ENCODE measurements around the gene CA5A.
A peak's percentile ranks its signal among the peaks of the same experiment; 100 is the strongest.
"Not testable (repeated sequence)": the region's sequence is repeated elsewhere in the genome, so short reads cannot be mapped to it uniquely, and the experiment has no call there.

CA5A gene

DNA sequence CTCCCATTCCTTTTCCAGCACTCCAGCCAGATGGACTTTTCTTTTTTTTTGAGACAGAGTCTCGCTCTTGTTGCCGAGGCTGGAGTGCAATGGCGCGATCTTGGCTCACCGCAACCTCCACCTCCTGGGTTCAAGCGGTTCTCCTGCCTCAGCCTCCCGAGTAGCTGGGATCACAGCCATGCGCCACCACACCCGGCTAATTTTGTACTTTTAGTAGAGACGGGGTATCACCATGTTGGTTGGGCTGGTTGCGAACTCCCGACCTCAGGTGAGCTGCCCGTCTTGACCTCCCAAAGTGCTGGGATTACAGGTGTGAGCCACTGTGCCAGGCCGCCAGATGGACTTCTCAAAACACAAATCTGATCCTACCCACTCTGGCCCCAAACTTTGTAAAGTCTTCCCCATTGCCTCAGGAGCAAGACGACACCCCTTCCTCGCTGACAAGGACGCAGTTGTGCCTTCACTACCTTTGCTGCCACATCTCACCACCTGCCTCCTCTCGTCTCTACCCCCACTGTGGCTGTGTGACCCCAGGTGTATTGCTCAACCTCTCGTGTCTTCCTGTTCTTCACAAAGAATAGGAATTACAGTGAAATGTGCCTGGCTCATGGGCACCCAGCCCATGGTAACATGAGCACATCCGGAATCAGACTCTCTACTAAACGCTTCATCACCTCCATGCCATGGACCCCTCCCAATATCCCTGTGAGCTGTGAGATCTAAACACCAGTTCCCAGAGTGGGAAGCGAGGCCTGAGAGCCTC, 11.2 kb upstream of the CA5A start:
- DNase-seq: no peak

DNA sequence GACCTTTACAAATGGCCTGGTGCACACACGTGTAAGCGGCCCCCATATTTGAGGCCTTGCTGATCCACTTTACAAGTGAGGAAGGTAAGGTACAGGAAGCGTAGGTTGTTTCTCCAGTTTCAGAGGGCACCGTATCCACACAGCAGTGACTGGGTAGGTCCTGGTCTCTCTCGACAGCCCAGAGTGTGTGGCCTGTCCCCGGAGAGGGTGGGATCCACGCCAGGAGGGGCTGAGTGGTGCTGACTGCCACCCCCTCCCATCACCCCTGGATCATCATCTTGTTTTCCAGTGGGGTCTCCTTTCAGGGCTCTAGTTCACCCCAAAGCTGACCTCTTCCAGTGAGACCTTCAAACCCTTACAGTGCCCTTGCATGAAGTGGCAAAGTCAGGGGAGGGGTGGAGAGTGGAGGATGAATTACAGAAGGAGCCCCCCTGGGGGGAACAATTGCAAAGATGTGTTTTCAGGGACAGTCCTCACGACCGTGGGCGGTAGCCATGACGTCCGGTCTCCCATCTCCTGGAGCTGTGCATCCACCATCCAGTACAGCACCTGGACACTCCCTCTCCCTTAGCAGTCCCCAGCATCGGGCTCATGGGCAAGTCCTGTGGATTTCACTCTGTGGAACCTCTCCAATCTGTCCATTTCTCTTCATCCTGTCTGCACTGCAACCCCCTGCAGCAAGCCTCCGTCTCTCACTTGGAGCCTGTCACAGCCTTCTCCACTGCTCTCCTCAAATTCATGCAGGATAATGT, 10.4 kb upstream of the CA5A start:
- no peak for DNase-seq

DNA sequence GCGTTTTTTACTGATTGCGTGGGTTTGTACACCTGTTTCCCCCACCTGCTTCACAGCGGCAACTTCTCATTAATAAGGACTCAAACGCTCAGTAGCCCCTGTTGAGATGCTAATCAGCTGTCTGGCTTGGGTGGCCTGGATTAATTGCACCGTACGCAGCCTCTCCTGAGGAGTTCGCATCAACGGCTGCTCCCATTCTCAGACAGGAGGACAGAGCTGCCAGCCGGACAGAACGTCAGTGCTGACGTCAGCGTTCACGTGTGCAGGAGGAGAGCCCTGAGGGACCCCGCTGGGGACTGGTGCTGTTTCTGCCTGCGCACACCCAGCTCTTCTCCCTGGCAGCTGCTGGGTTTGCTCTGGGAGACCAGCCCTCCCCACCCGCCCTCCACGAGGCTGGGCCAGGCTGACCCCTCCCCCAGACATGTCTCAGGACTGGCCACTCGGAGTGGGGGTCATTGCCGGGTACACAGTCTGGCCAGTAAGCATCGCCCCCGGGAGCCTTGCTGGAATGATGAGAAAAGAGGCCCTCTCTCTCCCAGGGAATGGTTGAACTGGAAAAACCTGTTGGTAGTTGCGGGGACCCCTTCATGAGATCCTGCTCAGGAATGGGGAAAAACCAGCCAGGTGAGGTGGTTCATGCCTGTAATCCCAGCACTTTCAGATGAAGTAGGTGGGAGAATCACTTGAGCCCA, 9.2 kb upstream of the CA5A start:
- DNase-seq: peak in 1 of 5 donors; percentile 21

DNA sequence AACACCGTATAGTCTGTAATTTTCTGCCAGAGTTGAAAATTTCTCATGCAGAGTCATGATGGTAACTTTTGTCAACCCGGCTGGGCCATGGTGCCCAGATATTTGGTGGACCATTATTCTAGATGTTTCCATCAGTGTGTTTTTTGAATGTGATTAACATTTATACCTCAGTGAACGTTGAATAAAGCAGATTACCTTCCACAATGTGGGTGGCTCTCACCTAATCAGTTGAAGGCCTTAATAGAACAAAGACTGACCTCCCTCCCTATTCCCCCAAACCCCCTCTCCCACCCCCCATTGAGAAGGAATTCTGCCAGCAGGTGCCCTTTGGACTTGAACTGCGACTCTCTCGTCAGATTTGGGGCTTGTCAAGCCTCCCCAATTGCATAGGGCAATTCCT, 6.4 kb upstream of the CA5A start:
- DNase-seq: no peak

DNA sequence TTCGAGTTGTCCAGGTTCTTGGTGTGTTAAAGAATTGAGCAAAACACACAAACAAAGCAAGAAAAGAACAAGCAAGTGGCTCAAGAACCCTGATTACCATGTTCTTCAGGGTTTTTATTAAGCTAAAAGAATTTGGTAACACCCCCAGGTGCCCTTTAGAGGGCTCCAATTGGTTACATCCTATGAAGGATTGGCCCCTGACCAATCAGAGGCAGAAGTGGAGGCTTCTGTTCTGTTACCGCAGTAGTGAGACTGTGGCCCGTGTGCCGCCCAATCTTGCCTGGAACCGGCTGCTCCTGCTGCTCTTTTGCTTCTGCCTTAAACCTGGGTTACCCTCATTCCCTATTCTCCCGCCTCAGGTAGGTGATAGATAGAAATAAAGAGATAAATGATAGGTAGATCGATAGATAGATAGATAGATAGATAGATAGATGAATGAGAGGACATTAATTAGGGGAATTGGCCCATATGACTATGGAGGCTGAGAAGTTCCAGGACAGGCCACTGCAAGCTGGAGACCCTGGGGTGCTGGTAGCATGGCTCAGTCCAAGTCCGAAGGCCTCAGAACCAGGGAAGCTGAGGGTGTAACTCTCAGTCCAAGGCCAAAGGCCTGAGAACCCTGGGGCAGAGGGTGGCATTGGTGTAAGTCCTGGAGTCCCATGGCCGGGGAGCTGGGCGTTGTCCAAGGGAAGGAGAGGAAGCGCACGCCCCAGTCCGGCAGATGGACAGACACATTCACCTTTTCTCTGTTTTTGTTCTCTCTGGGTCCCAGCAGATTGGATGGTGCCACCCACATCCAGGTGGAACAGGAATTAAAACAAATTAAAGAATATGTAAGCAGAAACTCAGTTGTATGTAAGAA, 3.5 kb upstream of the CA5A start:
- DNase-seq: no peak

DNA sequence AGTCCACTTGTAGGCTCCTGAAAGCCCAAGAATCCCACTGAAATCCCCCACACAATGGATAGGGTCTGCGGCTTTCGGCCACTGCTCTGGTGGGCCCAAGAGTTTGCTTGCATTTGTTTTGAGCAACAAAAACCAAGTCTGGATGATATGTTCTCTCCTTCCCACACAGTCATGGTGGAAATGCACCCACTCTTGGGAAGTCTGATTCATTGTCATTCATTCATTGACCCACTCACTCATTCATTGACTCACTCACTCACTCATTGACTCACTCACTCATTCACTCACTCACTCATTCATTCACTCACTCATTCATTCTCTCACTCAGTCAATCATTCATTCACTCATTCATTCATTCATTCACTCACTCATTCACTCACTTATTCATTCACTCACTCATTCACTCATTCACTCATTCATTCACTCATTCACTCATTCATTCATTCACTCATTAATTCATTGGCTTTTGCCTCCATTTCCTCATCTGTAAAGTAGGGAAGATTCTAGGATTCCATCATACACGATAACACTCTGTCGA, 2.2 kb upstream of the CA5A start:
- DNase-seq: no peak

DNA sequence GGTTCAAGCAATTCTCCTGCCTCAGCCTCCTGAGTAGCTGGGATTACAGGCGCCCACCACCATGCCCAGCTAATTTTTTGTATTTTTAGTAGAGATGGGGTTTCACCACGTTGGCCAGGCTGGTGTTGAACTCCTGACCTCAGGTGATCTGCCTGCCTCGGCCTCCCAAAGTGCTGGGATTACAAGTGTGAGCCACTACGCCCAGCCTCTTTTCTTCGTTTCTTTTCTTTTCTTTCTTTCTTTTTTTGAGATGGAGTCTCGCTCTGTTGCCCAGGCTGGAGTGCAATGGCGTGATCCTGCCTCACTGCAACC, 858 bp upstream of the CA5A start:
- not testable (repeated sequence) for DNase-seq

DNA sequence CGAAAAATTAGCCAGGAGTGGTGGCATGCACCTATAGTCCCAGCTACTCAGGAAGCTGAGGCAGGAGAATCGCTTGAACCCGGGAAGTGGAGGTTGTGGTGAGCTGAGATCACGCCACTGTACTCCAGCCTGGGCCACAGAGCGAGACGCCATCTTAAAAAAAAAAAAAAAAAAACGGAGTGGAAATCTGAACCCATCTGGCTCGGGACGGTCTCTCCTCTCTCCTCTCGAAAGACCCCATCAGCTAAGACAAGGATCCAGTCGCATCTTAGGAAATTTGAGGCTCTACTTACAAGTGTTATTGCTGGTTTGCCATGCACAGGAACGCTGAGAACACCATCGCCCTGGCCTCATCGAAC, 334 bp downstream of the CA5A start:
- not testable (repeated sequence) for DNase-seq

DNA sequence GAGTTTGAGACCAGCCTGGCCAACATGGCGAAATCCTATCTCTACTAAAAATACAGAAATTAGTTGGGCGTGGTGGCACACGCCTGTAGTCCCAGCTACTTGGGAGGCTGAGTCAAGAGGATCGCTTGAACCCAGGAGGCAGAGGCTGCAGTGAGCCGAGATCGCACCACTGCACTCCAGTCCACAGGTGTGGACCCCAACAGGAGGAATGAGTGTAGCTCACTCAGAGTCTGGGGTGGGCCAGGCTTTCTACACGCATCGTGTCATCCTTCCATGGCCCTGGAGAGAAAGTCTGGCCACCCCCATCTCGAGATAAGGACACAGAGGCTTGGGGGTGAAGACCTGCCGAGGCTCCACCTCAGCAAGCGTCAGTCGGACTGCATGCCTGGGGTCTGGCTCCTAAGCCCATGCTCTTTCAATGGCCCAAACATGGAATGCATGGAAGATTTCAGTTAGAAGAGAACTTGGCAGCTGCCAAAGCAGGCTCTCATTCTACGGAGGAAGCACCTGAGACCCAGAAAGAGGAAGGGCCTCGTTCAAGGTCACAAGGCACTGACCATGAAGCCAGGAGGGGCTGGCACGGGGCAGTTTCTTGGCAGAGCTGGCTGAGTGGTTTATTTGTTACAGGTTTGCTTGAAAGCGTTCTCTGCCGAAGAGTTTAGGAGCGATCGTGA, 1.4 kb downstream of the CA5A start:
- not testable (repeated sequence) for DNase-seq

DNA sequence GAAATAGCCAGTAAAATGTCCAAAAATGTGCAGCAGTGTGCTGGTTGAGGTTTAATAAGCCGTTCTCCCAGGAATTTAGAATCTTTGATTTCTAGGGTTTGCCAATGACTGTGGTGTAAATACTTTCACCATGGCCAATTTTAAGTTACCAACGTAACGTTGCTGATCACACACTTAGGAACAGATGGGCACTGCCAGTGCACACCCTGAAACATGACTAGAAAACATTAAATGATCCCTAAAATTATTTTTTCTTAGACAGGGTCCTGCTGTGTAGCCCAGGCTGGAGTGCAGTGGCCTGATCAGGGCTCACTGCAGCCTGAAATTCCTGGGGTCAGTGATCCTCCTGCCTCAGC, 3.2 kb downstream of the CA5A start:
- no peak for DNase-seq

DNA sequence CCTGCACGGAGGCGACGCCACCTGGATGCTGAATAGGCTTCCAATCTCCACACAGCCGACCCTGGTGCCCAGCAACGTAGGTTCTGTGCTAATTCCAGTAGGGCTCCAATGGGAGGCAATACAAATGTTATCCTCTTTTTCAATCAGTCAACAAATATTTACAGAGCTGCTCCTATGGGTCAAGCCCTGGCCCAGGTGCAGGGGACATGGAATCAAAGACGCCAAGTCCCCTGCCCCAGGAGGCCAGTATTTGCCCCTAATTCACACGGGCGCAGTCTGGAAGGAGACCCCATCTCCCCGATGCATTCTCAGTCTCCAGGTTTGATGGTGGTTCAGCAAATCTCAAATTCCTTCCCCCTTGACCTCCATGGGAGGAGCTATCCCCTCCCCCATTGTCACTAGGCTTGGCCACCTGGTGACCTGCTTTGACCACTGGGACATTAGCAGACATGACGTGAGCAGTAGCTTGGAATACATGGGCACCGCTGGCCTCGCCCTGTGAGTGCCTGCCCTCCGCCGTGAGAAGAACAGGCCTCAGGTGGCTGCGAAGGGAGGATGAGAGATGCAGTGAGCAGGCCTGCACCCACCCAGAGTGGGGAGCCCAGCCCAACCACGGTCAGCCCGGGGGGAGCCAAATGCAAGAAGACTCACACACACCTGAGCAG, 3.7 kb downstream of the CA5A start:
- not testable (repeated sequence) for DNase-seq

DNA sequence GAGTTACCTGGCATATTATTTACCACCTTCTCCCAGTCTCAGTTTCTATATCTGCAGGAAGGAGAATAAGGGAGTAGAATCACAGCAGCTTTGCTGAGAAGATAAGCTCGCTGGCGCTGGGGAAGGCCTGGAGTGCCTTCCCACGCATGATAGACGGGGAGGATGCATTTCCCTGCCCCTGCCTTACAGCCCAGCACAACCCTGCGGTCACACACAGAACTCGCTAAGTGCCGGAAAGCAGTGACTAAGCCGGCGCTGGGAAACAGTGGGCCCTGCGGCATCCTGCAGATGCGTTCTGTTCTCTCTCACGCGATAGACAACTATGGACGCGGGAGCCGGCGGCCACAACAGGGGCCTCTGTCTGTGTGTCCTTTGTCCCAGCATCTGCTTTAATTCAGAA, 4.8 kb downstream of the CA5A start:
- peak in 1 of 5 donors; percentile 46 for DNase-seq

DNA sequence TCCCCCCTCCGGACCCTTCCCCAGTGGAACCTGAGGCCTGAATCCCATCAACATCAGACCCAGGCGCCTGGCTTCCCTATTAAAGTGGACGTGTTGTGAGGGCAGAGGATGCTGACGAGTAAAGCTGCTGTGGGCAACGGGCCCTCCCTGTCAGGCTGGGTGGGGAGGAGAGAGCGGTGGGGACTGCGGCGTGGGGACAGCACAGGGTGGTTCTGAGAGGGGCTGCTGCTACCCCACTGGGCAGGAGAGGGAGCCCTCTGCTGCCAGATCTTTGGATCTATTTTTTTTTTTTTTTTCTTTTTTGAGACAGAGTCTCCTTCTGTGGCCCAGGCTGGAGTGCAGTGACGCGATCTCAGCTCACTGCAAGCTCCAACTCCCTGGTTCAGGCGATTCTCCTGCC, 5.9 kb downstream of the CA5A start:
- no peak for DNase-seq

DNA sequence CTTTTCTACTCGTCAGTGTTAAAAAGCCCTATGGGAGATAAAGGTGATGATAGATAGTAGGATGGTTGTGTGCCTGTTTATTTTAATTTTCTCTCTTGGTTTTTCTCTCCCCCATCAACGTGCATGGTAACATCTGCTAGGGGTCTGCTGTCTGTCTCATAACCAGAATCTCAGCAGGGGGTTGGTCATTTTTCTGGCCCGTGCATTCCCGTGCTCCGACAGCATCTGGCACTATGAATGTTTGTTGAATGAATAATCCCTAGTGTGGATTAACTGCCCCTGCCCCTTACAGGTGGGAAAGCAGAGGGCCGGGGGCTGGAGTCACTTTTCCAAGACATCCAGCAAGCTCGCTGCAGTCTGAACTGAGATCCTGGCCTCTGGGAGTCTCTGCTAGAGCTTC, 6.3 kb downstream of the CA5A start:
- no peak for DNase-seq

DNA sequence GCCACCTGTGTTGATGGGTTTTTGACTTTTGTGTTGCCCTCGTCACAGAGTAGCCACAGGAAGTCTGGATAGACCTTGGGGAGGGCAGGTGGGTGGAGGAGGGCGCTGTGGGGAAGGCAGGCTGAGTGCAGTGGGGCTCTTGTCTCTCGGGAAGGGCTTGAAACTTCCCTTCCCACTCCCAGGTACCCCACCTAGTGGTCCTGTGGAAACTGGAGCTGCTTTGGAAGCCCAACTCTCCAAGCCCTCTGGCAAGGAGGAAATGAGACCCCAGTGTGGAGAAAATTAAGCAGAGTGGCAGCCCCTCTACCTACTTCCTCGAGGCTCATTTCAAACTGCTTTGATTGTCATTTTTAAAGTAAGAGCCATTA, 9.2 kb downstream of the CA5A start:
- DNase-seq: no peak

DNA sequence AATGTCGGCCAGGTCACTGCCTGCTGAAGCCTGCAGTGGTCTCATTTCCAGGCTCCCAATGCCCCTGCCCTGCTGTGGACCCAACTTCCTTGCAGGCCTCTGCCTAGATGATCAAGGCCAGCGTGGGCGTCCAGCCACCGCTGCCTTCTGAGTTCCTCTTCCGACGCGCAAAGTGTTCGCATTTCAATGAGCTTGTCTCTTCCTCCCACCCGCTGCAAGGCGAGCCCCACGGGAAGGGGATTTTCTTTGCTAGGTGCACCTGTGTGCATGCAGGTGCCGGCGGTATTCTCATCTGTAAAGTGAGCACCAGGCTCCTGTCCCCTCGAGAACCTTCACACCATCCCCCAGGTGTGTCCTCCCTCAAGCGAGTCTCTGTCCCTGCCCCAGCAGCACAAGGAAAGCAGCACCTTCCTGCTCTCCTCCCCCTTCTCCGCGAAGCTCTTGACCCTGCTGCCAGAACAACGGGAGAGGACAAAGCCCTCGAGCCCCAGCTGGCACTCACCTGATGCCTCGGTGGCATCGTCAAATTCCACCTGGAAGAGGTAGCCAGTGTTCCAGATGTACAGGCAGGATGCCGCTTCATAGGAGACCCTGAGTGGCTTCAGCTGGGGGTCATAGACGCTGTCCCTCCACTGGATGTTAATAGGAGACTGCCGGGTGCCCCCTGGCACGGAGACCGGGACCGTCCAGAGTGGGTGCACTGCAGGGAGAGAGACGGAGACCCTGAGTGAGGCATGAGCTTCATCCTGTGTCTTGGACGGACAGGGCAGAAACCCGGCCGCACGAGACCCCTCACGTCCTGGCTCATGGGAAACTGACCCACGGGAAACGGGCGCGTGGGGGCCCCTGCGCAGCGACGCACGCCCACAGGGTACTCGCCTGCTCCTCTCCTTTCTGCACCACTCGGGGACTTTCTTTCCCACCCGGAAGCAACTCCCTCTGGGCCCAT, 9.8 kb downstream of the CA5A start:
- no peak for DNase-seq

DNA sequence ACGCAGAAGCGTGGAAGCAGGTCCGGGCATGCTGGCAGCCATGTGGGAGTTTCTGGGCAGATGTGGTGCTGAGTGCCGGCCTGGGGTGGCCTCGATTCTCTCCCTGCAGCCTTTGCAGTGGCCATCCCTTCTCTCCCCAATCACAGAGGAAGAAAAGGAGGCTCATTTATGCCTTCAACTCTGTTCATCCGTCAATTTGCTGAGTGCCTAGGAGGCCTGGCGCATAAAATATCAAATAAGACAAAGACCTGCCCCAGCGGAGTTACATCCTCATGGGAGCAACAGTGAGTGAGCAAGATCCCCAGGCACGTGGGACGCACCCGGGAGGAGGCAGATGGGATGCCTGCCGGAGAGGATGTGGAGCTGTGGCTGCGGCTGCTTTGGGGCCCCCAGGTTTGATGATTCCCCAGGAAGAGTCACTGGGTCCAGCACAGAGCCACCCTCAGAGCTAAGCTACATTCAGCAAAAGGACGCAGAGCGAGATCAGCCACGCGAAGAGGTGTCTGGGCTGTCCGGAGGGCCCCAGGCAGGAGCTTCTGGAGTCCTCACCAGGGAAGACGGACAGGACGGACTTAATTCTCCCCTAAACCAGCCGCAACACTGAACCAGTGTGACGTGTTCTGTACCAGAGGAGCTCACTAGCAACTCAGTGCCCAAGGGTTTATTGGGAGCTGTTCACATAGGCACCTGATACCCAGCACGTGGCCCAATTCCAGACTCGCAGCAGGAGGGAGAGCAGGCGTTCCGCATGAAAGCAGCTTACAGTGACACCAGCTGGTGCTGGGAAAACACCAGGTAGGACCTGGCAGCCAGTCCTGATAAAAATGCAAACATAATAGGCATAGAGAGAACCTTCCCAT, 11.3 kb downstream of the CA5A start:
- DNase-seq: no peak

DNA sequence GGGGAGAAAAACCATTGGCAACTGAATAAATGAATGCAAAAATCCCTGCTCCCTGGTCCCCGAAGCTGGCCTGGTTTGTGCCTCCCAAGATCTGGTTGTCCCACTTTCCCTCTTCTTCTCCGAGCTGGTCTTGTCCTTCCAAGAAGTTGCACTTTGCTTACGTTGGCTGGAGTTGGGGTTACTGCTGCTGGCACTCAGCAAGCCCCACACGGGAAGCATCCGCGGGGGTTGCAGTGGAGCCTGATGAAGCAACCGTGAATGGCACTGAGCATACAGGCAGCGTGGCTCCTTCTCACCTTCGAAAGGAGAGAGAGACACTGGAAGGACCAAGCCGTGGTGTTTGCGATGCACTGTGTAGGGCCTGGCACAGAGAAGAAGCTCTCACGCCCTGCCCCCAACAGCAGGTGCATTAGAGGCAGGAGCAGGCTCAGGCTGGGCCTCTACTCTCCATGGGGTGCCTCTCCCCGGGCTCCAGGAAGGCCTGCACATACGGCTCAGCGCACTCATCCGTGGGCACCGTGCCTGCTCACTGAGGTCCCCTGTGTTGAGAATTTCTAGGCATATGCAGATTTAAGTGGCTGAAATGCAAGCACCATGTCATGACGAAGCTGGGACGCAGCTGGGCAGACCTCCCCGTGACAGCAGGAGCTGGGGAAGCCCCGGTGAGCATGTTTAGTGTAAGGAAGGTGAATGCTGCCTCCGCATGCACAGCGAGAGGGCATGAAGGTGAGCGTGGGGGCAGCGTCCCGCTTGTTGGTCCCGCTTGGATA, 12.1 kb downstream of the CA5A start:
- DNase-seq: no peak

All from T-helper 1 cell (primary cell).